Coronary artery (tissue), 2 donors: Measurements from ENCODE around the gene ANKAR.
"Not testable (repeated sequence)": the region's sequence is repeated elsewhere in the genome, so short reads cannot be mapped to it uniquely, and the experiment has no call there.

Source experiments
- DNase-seq: peaks from one replicate; pipeline ENCODE4 v3.0.0-alpha.2; 2017; ENCODE audit warnings: low spot score
- H3K27ac ChIP-seq, 2 donors: fragments of 200-600 bp; sonication (generic); one replicate each; pipeline ENCODE4 v1.5.1; 2016 to 2019
- H3K4me3 ChIP-seq: fragments of 200-600 bp; sonication (generic); 2 replicates; pipeline ENCODE4 v1.5.1; 2016; ENCODE audit warnings: mild to moderate bottlenecking, moderate library complexity
- TF ChIP-seq, protein P1 (sequence below): fragments of 200-600 bp; sonication (generic); IDR thresholded peaks from one replicate; pipeline ENCODE4 v1.5.1; 2019; ENCODE audit warnings: antibody characterized with exemption

Gene ANKAR

DNA sequence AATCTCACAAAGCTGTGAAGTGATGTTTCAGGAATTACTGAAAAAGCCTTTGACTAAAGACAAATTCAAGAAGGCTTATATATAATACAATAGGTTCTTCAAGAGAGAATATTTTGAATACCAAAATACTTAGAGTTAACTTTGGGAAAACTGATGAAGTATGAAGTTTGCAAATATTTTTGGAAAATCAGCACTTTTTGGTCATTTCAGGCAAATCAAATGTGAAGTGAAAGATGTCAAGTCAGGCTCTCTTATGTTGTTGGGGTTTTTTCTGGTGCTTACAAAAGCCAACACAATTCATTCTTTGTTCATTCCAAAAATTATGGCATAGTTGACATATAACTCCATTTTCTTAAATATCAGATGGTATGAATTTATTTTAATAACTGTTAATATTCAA, 27.9 kb upstream of the ANKAR start:
- TF ChIP-seq, protein P1, sequence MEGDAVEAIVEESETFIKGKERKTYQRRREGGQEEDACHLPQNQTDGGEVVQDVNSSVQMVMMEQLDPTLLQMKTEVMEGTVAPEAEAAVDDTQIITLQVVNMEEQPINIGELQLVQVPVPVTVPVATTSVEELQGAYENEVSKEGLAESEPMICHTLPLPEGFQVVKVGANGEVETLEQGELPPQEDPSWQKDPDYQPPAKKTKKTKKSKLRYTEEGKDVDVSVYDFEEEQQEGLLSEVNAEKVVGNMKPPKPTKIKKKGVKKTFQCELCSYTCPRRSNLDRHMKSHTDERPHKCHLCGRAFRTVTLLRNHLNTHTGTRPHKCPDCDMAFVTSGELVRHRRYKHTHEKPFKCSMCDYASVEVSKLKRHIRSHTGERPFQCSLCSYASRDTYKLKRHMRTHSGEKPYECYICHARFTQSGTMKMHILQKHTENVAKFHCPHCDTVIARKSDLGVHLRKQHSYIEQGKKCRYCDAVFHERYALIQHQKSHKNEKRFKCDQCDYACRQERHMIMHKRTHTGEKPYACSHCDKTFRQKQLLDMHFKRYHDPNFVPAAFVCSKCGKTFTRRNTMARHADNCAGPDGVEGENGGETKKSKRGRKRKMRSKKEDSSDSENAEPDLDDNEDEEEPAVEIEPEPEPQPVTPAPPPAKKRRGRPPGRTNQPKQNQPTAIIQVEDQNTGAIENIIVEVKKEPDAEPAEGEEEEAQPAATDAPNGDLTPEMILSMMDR = no peak
- Histone ChIP-seq H3K27ac (no peak overlapping the region), H3K4me3 (no peak overlapping the region)
- no peak for DNase-seq

DNA sequence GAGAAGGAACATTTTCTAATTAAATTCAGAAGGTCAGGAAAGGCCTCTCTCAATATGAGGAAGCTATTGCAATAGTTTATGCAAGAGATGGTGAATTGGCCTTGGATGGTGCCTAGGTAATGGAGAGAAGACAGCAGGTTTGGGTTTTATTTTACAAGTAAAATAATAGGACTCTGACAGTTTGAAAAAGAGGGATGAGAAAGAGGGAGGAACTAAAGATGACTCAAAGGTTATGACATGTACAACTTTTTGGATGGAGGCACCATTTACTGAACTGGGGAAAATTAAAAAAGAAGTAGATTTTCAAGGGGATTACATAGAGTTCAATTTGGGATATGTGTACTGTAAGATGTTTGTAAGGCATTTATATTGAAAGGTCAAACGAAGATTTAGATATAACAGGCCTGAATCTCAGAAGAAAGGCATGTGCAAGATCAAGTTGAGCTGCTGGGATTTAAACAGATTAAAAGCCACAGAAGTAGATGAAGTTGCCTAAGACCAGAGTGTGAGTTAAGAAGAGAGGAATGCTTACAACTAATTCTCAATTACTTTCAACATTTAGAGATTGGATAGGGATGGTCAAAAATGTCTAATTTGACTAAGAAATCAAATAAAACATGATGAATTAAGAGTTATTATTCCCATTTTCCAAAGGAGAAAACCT, 25.5 kb upstream of the ANKAR start:
- Histone ChIP-seq H3K4me3 (no peak overlapping the region), H3K27ac (no peak overlapping the region)
- TF ChIP-seq, protein P1 = no peak
- DNase-seq = no peak

DNA sequence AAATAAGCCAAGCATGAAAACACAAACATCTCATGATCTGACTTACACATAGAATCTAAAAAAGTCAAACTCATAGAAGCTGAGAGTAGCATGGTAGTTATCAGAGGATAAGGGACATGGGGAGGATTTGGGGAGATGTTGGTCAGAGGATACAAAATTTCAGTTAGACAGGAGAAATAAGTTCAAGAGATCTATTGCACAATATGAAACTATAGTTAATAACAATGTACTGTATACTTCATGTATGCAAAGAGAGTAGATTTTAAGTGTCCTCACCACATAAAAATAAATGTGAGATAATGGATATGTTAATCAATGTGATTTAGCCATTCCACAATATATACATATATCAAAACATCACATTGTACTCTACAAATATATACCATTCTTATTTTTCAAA, 23.2 kb upstream of the ANKAR start:
- TF ChIP-seq, protein P1 = no peak
- H3K4me3 ChIP-seq = no peak overlapping the region

DNA sequence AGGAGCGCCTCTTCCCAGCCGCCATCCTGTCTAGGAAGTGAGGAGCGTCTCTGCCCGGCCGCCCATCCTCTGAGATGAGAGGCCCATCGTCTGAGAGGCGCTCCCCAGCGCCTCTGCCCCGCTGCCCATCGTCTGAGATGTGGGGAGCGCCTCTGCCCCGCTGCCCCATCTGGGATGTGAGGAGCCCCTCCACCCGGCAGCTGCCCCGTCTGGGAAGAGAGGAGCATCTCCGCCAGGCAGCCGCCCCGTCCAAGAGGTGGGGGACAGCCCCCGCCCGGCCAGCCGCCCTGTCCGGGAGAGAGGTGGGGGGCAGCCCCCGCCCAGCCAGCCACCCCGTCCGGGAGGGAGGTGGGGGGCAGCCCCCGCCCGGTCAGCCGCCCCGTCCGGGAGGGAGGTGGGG, 21.0 kb upstream of the ANKAR start:
- not testable (repeated sequence) for H3K4me3 ChIP-seq, DNase-seq, H3K27ac ChIP-seq

More for the DNA sequence above, 23.2 kb upstream of the ANKAR start:
- DNase-seq = no peak
- no peak overlapping the region for H3K27ac ChIP-seq

DNA sequence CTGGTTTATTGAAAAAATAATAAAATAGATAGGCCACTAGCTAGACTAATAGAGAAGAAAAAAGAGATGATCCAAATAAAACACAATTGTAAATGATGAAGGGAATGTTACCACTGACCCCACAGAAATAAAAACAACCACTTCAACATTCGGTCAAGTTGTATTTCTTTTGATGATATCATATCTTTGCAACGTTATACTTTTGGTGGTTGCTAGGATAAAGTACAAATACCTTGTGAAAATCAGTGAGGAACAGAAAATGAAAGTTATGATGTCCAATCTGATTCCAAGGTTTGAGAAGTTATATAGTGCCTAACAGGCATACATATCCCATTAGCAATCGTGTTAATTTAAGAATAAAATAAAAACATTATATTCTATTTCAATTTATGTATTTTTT, 19.8 kb upstream of the ANKAR start:
- TF ChIP-seq, protein P1 = no peak
- Histone ChIP-seq H3K27ac (no peak overlapping the region), H3K4me3 (no peak overlapping the region)
- DNase-seq = no peak

DNA sequence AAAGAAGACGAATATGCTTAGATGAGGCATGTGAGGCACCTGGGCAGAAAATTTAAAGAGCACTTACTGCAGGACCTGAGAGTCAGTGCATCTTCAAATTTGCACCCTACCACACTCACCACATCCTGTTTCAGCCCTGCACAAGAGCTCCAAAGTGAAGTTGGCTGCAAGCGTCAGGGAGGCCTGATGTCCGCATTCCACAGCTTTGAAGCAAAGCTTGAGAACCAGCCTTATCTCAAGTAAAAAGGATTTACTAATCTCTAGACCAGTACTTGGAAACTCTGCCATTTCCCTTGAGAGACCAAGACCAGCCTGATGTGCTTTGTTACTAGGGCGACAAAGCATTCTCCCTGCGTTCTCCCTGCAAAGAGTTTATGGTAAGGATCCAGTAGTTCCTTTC, 16.6 kb upstream of the ANKAR start:
- TF ChIP-seq, protein P1 = no peak
- peak overlapping the region; percentile 26 for H3K4me3 ChIP-seq
- peak; percentile 78 for DNase-seq
- peak overlapping the region; percentile 19 to 86 for H3K27ac ChIP-seq

DNA sequence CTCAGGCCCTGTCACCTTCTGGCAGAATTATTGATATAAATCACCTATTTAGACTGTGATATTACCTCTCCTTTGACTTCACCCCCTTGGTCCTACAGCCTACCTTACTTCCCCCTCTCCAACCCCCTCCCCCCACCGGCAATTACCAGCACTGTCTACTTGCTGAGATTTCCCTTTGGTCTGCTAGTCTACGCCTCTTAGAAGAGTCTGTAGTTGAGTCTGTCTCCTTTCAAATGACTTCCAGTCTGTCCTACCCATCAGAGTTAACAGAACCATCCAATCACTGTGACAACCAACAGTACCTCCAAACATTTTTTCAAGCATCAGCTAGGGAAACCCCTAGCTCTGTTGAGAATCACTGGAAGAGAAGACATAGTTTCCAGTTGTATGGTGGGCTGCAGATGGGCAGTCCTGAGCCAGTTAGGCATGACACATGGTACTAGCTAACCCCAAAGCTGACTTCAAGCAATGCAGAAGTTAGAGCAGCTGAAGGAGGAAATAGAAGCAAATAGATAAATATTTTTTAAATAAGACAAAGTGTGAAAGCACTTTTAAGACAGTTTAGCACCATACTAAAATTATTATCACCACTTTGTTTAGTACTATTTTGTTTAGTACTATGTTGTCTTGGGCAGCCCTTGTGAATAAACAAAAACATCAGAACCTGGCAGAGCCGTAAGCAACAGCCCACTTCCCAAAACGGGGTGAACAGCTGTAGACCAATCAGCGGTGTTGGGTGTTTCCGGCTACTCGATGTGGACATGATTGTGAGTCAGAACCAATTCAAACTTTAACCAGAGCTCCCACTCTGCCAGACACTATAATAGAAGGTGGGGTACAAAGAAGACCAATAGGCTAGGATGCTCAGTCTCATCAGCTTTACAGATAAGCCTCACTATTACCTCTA, 15.9 kb upstream of the ANKAR start:
- no peak for DNase-seq
- Histone ChIP-seq H3K27ac (peak overlapping the region; percentile 19 to 86), H3K4me3 (peak overlapping the region; percentile 26)
- TF ChIP-seq, protein P1 = no peak
